Activated T-cell treated with anti-CD3 and anti-CD28 coated beads for 4 hours (primary cell): Measurements from ENCODE around the gene ELMOD3.
"Not testable (repeated sequence)": the region's sequence is repeated elsewhere in the genome, so short reads cannot be mapped to it uniquely, and the experiment has no call there.

ENCODE experiments used
- DNase-seq: peaks from one replicate; pipeline ENCODE4 v3.0.0-alpha.2; 2020

ELMOD3 gene

GRCh38 chr2:85354286-85355072 is at the start of gene ELMOD3, which contains the start of gene RETSAT:
Gene ELMOD3 (plus strand): TSS chr2:85354769. CDS start chr2:85357199, 2,430 bp downstream.
Gene RETSAT (minus strand): TSS chr2:85354528. CDS start chr2:85354507, 21 bp downstream.
- DNase-seq, result peak; percentile 94

DNA sequence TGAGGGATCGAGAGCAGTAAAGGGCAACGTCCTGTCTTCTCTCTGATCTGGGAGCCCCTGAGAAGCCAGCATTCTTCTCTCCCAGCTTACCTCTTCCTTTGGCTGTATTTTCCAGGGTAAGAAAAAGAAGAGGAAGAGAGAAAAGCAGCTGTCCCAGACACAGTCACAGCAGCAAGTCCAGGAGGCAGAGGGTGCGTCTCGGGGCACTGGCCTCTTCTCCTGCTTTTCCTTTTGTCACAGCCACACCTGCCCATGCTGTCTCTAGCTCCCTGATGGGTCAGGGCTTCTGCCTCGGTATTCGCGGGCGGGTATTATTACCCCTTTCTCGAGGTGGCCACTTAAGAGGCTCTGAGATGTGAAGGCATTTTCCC is 47.1 kb upstream of the ELMOD3 start:
- no peak for DNase-seq

- DNase-seq, result no peak
These were observed 46.4 kb upstream of the ELMOD3 start for GRCh38 chr2:85308201-85308600.

DNA sequence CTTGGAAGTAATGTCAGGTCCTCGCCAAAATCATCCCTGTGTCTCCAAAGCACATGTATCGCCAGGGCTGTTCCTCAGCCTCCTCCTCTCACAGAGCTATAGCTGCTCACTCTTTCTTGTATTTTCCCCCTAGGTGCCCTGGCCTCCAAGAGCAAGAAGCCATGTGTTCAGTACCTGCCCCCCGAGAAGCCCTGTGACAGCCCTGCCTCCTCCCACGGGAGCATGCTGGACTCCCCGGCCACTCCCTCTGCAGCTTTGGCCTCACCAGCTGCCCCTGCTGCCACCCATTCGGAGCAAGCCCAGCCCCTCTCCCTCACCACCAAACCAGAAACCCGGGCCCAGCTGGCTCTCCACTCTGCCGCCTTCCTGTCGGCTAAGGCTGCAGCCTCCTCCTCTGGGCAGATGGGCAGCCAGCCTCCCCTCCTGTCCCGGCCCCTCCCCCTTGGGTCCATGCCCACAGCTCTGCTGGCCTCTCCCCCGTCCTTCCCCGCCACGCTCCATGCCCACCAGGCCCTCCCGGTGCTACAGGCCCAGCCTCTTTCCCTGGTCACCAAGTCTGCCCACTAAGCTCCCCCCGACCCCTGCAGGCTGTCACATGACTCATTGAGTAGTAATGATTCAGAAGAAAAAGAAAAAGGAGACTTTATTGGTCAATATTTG is 45.5 kb upstream of the ELMOD3 start:
- DNase-seq, result no peak

- DNase-seq, result no peak
These were observed 44.8 kb upstream of the ELMOD3 start for GRCh38 chr2:85309699-85310321.

GRCh38 chr2:85310330-85310729 is 44.2 kb upstream of the ELMOD3 start:
- no peak for DNase-seq

- no peak for DNase-seq
These were observed 42.2 kb upstream of the ELMOD3 start for GRCh38 chr2:85312404-85312803.

DNA sequence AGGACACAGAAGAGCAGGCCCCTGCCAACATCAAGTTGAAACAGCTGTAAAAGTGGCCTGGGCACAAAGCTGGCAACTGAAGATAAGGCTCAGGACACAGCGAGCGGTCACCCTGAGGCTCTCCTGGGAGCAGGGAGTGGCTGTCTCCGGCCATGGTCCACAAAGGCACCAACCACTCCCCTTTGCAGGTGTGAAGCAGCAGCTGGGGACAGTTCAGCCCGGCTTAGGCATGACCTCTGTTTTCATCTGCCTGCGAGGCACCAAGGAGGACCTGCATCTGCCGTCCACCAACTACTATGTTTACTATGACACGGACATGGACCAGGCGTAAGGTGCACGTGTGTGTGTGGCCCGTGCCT is 39.7 kb upstream of the ELMOD3 start:
- no peak for DNase-seq

DNA sequence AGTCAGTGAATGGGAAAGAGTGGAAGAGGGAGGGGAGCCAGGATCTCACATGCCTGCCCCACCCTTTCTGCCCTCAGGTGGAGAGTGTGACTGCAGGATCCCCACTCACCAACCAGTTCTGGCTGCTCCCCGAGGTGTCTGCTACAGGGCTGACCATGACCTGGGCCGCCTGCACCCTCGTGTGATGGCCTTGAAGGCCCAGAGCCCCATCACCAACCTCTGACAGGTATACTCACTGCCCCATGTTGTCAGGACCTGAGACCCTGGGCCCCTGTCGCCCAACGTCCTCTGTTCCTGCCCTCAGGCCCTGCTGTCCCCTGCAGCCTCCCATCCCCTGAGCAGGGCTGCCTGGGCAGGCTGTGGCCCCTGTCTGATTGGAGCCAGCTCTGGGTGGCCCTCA is 38.6 kb upstream of the ELMOD3 start:
- DNase-seq, result not testable (repeated sequence)

DNA sequence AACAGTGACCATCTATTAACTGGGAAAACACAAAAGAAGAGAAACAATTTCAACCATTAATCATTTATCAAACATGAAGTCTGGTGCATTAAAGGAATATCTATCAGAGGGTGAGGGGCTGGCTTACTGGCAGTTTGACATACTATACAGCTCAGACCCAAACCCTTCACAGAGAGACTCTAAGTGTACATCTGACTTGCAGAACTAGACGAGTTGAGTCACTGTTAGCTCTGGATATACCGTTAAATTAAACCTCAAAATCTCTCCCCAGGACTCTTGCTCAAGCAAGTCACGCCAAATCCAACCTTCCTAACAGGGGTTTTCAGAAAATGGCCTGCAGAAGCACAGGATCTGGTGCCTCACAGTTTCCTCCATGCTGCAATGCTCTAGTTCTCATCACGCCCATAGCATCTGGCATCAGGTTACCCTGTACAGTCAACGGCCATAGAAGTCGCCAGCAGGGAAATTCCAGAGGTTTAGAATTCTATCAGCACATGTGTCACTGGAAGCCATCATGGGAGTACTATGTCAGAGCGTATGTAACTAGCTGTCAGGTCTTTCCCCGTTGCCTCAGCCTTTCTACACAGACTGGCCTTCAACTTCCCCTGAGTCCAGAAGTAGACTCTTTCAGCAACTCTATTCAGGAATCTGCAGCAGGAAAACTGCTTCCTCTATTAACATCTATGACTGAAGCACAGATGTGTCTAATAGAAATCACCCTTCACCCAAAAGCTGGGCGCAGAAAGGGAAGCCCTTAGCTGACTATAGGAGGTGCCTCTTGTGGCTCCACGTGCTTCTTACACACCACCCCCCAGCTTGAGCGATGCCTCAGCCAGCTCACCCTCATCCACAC is 36.1 kb upstream of the ELMOD3 start:
- no peak for DNase-seq

DNA sequence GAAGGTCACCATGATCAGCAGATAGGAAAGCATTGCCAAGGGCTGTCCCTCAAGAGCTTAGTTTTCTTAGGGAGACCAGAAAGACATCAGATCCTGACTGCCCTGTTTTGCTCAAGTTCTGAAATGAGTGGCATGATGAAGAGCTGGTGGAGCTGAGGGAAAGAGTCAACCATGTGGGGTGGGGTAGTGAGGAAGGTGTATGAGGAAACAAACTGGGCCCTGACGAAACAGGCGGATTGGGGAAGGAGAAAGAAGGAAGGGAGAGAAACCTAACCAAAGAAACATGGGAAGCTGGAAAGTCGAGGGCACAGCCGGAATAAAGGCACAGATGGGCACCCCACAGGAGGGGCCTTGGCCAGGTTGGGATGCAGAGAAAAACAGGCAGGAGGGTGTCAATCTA is 34.8 kb upstream of the ELMOD3 start:
- DNase-seq, result no peak

- no peak for DNase-seq
These were observed 31.1 kb upstream of the ELMOD3 start for GRCh38 chr2:85323351-85323987.

DNA sequence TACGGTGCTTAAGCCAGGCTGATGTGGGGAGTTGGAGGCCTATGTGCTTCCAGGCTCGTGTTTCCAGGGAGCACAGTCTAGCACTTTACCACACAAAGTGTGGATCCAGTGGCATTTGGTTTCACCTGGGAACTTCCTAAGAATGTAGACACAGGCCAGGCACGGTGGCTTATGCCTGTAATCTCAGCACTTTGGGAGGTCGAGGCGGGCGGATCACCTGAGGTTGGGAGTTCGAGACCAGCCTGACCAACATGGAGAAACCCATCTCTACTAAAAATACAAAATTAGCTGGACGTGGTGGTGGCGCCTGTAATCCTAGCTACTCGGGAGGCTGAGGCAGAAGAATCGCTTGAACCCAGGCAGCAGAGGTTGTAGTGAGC is 30.6 kb upstream of the ELMOD3 start:
- DNase-seq, result not testable (repeated sequence)

DNA sequence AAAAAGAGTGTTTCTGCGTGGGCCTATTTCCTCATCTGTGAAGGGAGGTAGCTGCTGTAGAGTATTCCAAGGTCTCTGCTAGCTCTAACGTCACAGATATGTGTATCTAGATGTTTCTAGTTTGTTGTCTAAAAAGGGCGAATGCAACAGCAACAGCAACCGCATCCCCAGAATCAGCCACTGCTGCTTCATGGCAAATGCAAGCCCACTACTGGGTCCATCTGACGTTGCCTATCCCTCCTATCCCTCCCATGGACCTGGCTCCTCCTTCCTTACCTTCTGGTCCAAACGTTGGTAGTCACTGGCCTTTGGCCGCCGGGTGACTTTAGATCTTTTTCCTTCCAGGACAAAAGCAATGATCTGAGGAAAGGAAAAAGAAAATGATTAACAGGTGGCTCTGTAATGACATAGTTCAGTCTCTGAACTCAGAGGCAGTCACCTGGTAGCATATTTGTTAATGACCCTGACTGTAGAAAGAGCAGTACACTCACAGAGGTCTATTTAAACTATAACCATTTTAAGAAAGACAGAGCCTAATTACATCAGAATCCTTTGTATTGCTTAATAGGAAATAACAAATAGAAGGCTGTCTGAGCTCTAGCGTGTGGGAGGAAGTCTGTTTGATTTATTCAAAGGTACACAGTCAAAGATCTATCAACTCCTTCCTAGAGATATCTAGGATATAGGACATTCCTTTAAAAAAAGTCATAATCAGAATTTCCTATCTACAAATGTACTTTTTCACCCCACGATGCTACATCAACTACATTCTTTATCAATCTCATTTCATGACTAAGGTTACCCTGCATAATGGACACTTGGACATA is 29.7 kb upstream of the ELMOD3 start:
- no peak for DNase-seq

DNA sequence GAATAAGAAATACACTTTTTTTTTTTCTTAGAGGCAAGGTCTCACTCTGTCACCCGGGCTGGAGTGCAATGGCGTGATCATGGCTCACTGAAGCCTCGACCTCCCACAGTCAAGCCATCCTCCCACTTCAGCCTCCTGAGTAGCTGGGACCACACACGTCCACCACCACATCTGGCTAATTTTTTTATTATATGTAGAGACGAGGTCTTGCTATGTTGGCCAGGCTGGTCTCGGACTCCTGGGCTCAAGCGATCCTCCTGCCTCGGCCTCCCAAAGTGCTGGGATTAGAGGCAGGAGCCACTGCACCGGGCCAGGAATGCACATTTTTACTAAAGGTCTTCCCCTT is 29.1 kb upstream of the ELMOD3 start:
- no peak for DNase-seq

- DNase-seq, result peak; percentile 23
These were observed 28.0 kb upstream of the ELMOD3 start for GRCh38 chr2:85326406-85327159.

GRCh38 chr2:85327160-85327821 is 27.3 kb upstream of the ELMOD3 start:
- peak; percentile 23 for DNase-seq

DNA sequence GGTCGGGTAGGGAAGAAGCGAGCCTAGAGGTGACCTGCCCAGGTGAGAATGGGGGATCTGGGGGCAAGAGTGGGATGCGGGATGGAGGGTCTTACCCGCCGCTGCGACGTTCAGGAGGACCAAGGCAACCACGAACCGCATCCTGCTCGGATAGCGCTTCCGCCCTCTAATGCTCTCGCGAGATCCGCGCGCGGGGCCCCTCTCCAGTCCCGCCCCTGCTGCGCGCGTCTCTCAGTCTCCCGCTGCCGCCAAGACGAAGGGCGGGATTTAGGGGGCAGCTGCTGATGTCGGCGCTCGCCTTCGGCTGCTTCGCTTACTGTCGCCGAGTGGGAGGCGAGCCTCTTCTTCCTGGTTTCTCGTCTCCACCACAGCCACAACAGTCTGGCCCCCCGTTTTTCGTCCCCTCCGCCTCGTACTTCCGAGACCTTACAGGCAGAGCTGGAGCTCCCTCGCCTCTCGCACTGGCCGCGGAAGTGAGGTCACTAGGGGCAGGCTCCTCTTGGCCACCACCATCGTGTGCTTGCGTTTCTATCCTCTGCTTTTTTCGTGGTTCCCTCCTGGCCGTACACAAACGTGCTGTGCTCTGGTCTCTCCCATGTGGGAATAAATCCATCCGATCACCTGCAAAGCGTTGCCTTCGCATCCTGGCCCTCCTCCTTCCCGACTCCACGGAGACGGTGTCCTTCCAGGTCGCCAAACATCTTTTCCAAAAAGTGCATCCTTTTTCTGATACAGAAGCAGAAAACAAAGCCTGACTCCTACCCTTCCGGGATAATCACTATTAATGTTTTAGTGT is 26.5 kb upstream of the ELMOD3 start, which contains the start of gene TGOLN2:
TGOLN2 (minus strand) TSS at position 168 of the 796 bp plus-strand sequence; CDS start at position 141, 27 bp downstream.
- DNase-seq, result peak; percentile 91

- DNase-seq, result no peak
These were observed 25.4 kb upstream of the ELMOD3 start for GRCh38 chr2:85329181-85329651.
